ENCODE measurements around the gene SLFNL1. TPM values are rescaled to one million over a fixed set of nuclear protein-coding genes. Genes with fewer than 3 reads are reported as not detected.

The SLFNL1 gene
- total RNA-seq, 2 donors from 2014 or later: 0.33 to 0.78 TPM

GRCh38 chr1:40985875-40986274 is 35.6 kb downstream of the SLFNL1 start:
- 73 to 83% methylated on average over 3 of the region's 3 CpGs for WGBS, 2 donors
- no peaks in the 10 kb centered on the region for H3K27me3 ChIP-seq
- H3K9me3 ChIP-seq: no peaks in the 10 kb centered on the region
- H3K4me3 ChIP-seq: no peak overlapping the region
- no peak for TF ChIP-seq CTCF (IDR thresholded peaks at IDR 0.05)
- no peak for TF ChIP-seq POLR2A (IDR thresholded peaks at IDR 0.05)
- H3K4me1 ChIP-seq: peaks cover 52% of the 10 kb centered on the region
- peak overlapping the region in 3 of 4 donors; percentile 13 to 68 (median 66) for H3K27ac ChIP-seq
- intact Hi-C loops (cut with DNase I): no loop called here
- DNase-seq (no peak), ATAC-seq (no peak)
- H3K36me3 ChIP-seq (replicated peaks in 1 of 2; ENCODE audit: insufficient read depth in 1 of 2, low read depth in 2 of 2): peaks cover 0 to 2% of the 10 kb centered on the region in 2 donors

- Histone ChIP-seq H3K9me3 (no peaks in the 10 kb centered on the region), H3K27me3 (no peaks in the 10 kb centered on the region), H3K27ac (peak overlapping the region in 1 of 4 donors; percentile 66), H3K4me3 (no peak overlapping the region), H3K4me1 (peaks cover 59% of the 10 kb centered on the region), H3K36me3 (replicated peaks in 1 of 2; ENCODE audit: insufficient read depth in 1 of 2, low read depth in 2 of 2) (no peaks in the 10 kb centered on the region)
- 84 to 89% methylated on average over 5 of the region's 5 CpGs for WGBS, 2 donors
- ATAC-seq (no peak), DNase-seq (no peak)
- intact Hi-C loops (cut with DNase I): no loop called here
- TF ChIP-seq CTCF (IDR thresholded peaks at IDR 0.05) (no peak), POLR2A (IDR thresholded peaks at IDR 0.05) (no peak)
Measured at GRCh38 chr1:40985161-40985560, 36.4 kb downstream of the SLFNL1 start.

- no peaks in the 10 kb centered on the region for H3K9me3 ChIP-seq
- H3K4me1 ChIP-seq: peaks cover 60% of the 10 kb centered on the region
- 87 to 94% methylated on average over 4 of the region's 4 CpGs for WGBS, 2 donors
- no peak for ATAC-seq
- no peak overlapping the region for H3K27ac ChIP-seq
- DNase-seq: no peak
- no peaks in the 10 kb centered on the region for H3K36me3 ChIP-seq (replicated peaks in 1 of 2; ENCODE audit: insufficient read depth in 1 of 2, low read depth in 2 of 2)
- TF ChIP-seq POLR2A (IDR thresholded peaks at IDR 0.05) (no peak), CTCF (IDR thresholded peaks at IDR 0.05) (no peak)
- intact Hi-C loops (cut with DNase I): no loop called here
- no peak overlapping the region for H3K4me3 ChIP-seq
- H3K27me3 ChIP-seq: no peaks in the 10 kb centered on the region
Measured at GRCh38 chr1:40984531-40984930, 37.0 kb downstream of the SLFNL1 start.

- TF ChIP-seq POLR2A (IDR thresholded peaks at IDR 0.05): no peak
- TF ChIP-seq CTCF (IDR thresholded peaks at IDR 0.05): no peak
- Histone ChIP-seq H3K4me1 (peaks cover 59% of the 10 kb centered on the region), H3K9me3 (no peaks in the 10 kb centered on the region), H3K4me3 (no peak overlapping the region), H3K27ac (no peak overlapping the region), H3K27me3 (no peaks in the 10 kb centered on the region), H3K36me3 (replicated peaks in 1 of 2; ENCODE audit: insufficient read depth in 1 of 2, low read depth in 2 of 2) (no peaks in the 10 kb centered on the region)
- ATAC-seq: no peak
- intact Hi-C loops (cut with DNase I): no loop called here
- WGBS, 2 donors: 89 to 93% methylated on average over 2 of the region's 2 CpGs
- DNase-seq: no peak
Measured at GRCh38 chr1:40984066-40984465, 37.5 kb downstream of the SLFNL1 start.

GRCh38 chr1:40983286-40983685 is 38.2 kb downstream of the SLFNL1 start:
- TF ChIP-seq POLR2A (IDR thresholded peaks at IDR 0.05) (no peak), CTCF (IDR thresholded peaks at IDR 0.05) (no peak)
- Histone ChIP-seq H3K4me3 (no peak overlapping the region), H3K27ac (no peak overlapping the region), H3K9me3 (no peaks in the 10 kb centered on the region), H3K4me1 (peaks cover 54% of the 10 kb centered on the region), H3K36me3 (replicated peaks in 1 of 2; ENCODE audit: insufficient read depth in 1 of 2, low read depth in 2 of 2) (no peaks in the 10 kb centered on the region), H3K27me3 (no peaks in the 10 kb centered on the region)
- ATAC-seq (no peak), DNase-seq (no peak)
- intact Hi-C loops (cut with DNase I): no loop called here
- 83 to 100% methylated on average over 1 of the region's 1 CpG for WGBS, 2 donors
